IMR-90 (cell line): ENCODE measurements around the gene B4GALT1. TPM values are rescaled to one million over a fixed set of nuclear protein-coding genes. Genes with fewer than 3 reads are reported as not detected.
A peak's percentile ranks its signal among the peaks of the same experiment; 100 is the strongest.

Experiments
- ATAC-seq: fragments of 200-7000 bp; cut with Tn5 transposase; 2 replicates; pipeline ENCODE4 v1.9.1; 2020; ENCODE audit warnings: low read depth, mild to moderate bottlenecking, moderate library complexity
- BruUV-seq: library from RNA; stranded (reverse); fragments of 400-500 nt; replicated peaks from 2 replicates; lab custom pipeline; 2021; lab: Mats Ljungman, UMichigan
- CTCF ChIA-PET: fragments of 300-600 bp; formaldehyde crosslinking; extraction: SDS; loops from one replicate; lab custom pipeline; 2021; ENCODE audit warnings: antibody characterized with exemption; lab: Yijun Ruan, JAX
- POLR2A ChIA-PET: fragments of 300-600 bp; sonication (Branson Sonifier 250); formaldehyde crosslinking; loops from one replicate; lab custom pipeline; 2022; ENCODE audit warnings: antibody characterized with exemption; ENCODE audit not compliant: unreplicated experiment; lab: Charles Lee
- DNase-seq: peaks from one replicate; pipeline ENCODE4 v3.0.0; 2013
- H2AFZ ChIP-seq: replicated peaks from 2 replicates; pipeline ENCODE3; 2013; ENCODE audit warnings: low read length, mild to moderate bottlenecking; ENCODE audit not compliant: poor library complexity
- H2AK5ac ChIP-seq: 2 replicates; pipeline ENCODE4 v1.6.1; 2013; ENCODE audit warnings: low read depth, low read length, inconsistent platforms
- H2AK9ac ChIP-seq: replicated peaks from 2 replicates; pipeline ENCODE3; 2013; ENCODE audit warnings: mild to moderate bottlenecking, low read depth, low read length, moderate library complexity; ENCODE audit not compliant: poor library complexity
- H2BK120ac ChIP-seq: 2 replicates; pipeline ENCODE4 v1.6.1; 2013; ENCODE audit warnings: low read depth, low read length, inconsistent platforms
- H2BK15ac ChIP-seq: 3 replicates; pipeline ENCODE4 v1.6.1; 2013; ENCODE audit warnings: low read depth, low read length, inconsistent platforms
- H2BK20ac ChIP-seq: 2 replicates; pipeline ENCODE4 v1.6.1; 2013; ENCODE audit warnings: low read depth, mild to moderate bottlenecking, inconsistent platforms, low read length, moderate library complexity
- H2BK5ac ChIP-seq: 2 replicates; pipeline ENCODE4 v1.6.1; 2013; ENCODE audit warnings: mild to moderate bottlenecking, low read depth, low read length, inconsistent platforms; ENCODE audit not compliant: poor library complexity, severe bottlenecking
- H3K14ac ChIP-seq: replicated peaks from 2 replicates; pipeline ENCODE4 v1.6.1; 2013; ENCODE audit warnings: low read depth, low read length, inconsistent platforms
- H3K18ac ChIP-seq: 2 replicates; pipeline ENCODE4 v1.6.1; 2013; ENCODE audit warnings: low read depth, low read length, control low read depth
- H3K23ac ChIP-seq: 2 replicates; pipeline ENCODE4 v1.6.1; 2013; ENCODE audit warnings: low read depth, low read length, inconsistent platforms
- H3K27ac ChIP-seq: 2 replicates; pipeline ENCODE4 v1.5.1; 2013; ENCODE audit warnings: mild to moderate bottlenecking, control low read depth, low read length; ENCODE audit not compliant: insufficient read depth
- H3K27me3 ChIP-seq: 2 replicates; pipeline ENCODE4 v1.6.1; 2013; ENCODE audit warnings: low read length; ENCODE audit not compliant: control insufficient read depth, insufficient read depth
- H3K36me3 ChIP-seq: 2 replicates; pipeline ENCODE4 v1.6.1; 2013; ENCODE audit warnings: low read length, mixed read lengths; ENCODE audit not compliant: control insufficient read depth, insufficient read depth
- H3K4ac ChIP-seq: 2 replicates; pipeline ENCODE4 v1.6.1; 2013; ENCODE audit warnings: low read depth, low read length, inconsistent platforms
- H3K4me1 ChIP-seq: 2 replicates; pipeline ENCODE4 v1.6.1; 2013; ENCODE audit warnings: low read length, mixed read lengths; ENCODE audit not compliant: control insufficient read depth, insufficient read depth
- H3K4me2 ChIP-seq: 2 replicates; pipeline ENCODE4 v1.6.1; 2013; ENCODE audit warnings: low read depth, mild to moderate bottlenecking, control low read depth, low read length, moderate library complexity
- H3K4me3 ChIP-seq: 2 replicates; pipeline ENCODE4 v1.5.1; 2013; ENCODE audit warnings: low read depth, mild to moderate bottlenecking, control low read depth, low read length, moderate library complexity; ENCODE audit not compliant: insufficient read depth
- H3K56ac ChIP-seq: 2 replicates; pipeline ENCODE4 v1.6.1; 2013; ENCODE audit warnings: low read length, inconsistent platforms; ENCODE audit not compliant: insufficient read depth; ENCODE audit errors: extremely low read depth
- H3K79me1 ChIP-seq, 2 experiments: 2 replicates each; pipeline ENCODE4 v1.6.1; 2013; ENCODE audit warnings: low read length in 2 of 2, inconsistent platforms in 1 of 2, low read depth in 1 of 2
- H3K9ac ChIP-seq: 2 replicates; pipeline ENCODE4 v1.6.1; 2013; ENCODE audit warnings: low read depth, low read length, control low read depth
- H3K9me1 ChIP-seq: 2 replicates; pipeline ENCODE4 v1.6.1; 2013; ENCODE audit warnings: low read length, inconsistent platforms; ENCODE audit not compliant: insufficient read depth
- H3K9me3 ChIP-seq: 2 replicates; pipeline ENCODE4 v1.6.1; 2013; ENCODE audit warnings: low read length; ENCODE audit not compliant: control insufficient read depth, insufficient read depth
- H4K20me1 ChIP-seq: 2 replicates; pipeline ENCODE4 v1.6.1; 2013; ENCODE audit warnings: low read length, inconsistent platforms; ENCODE audit not compliant: insufficient read depth
- H4K5ac ChIP-seq: 2 replicates; pipeline ENCODE4 v1.6.1; 2013; ENCODE audit warnings: mild to moderate bottlenecking, low read depth, low read length, control low read depth
- H4K8ac ChIP-seq, 2 experiments: 2 replicates each; pipeline ENCODE4 v1.6.1; 2013; ENCODE audit warnings: low read depth in 2 of 2, low read length in 2 of 2, control low read depth in 1 of 2, inconsistent platforms in 1 of 2
- H4K91ac ChIP-seq: 2 replicates; pipeline ENCODE4 v1.6.1; 2013; ENCODE audit warnings: low read depth, low read length, inconsistent platforms; ENCODE audit not compliant: insufficient read depth
- BHLHE40 ChIP-seq: fragments of 150-350 bp; IDR thresholded peaks from 2 replicates; pipeline ENCODE4 v1.6.1; 2016; ENCODE audit warnings: mild to moderate bottlenecking, low read depth, low read length
- CEBPB ChIP-seq: IDR thresholded peaks from 2 replicates; pipeline ENCODE4 v1.6.1; 2012; ENCODE audit warnings: low read depth, low read length, improper control_type of control experiment
- CHD1 ChIP-seq: IDR thresholded peaks from 2 replicates; pipeline ENCODE4 v1.6.1; 2012; ENCODE audit warnings: low read depth, low read length, improper control_type of control experiment
- FOS ChIP-seq: fragments of 150-350 bp; IDR thresholded peaks from 2 replicates; pipeline ENCODE4 v1.6.1; 2016; ENCODE audit warnings: low read depth, low read length
- MAFK ChIP-seq: IDR thresholded peaks from 2 replicates; pipeline ENCODE4 v1.6.1; 2012; ENCODE audit warnings: low read depth, low read length, improper control_type of control experiment
- MAZ ChIP-seq: IDR thresholded peaks from 2 replicates; pipeline ENCODE4 v1.6.1; 2012; ENCODE audit warnings: low read depth, mild to moderate bottlenecking, low read length, improper control_type of control experiment, moderate library complexity, borderline replicate concordance
- MXI1 ChIP-seq: IDR thresholded peaks from 2 replicates; pipeline ENCODE4 v1.6.1; 2012; ENCODE audit warnings: low read depth, mild to moderate bottlenecking, low read length, moderate library complexity, borderline replicate concordance
- NFE2L2 ChIP-seq: fragments of 150-350 bp; IDR thresholded peaks from 2 replicates; pipeline ENCODE4 v1.6.1; 2016; ENCODE audit warnings: low read depth, mild to moderate bottlenecking, low read length
- POLR2A ChIP-seq: IDR thresholded peaks from 2 replicates; pipeline ENCODE4 v1.6.1; 2012; ENCODE audit warnings: mild to moderate bottlenecking, low read depth, low read length
- RAD21 ChIP-seq: IDR thresholded peaks from 2 replicates; pipeline ENCODE4 v1.6.1; 2012; ENCODE audit warnings: low read length, improper control_type of control experiment
- RCOR1 ChIP-seq: IDR thresholded peaks from 2 replicates; pipeline ENCODE4 v1.6.1; 2012; ENCODE audit warnings: mild to moderate bottlenecking, low read length, improper control_type of control experiment; ENCODE audit not compliant: insufficient replicate concordance
- RFX5 ChIP-seq: IDR thresholded peaks from 2 replicates; pipeline ENCODE4 v1.8.0; 2012; ENCODE audit warnings: low read depth, mild to moderate bottlenecking, low read length, moderate library complexity
- SMC3 ChIP-seq: fragments of 150-350 bp; IDR thresholded peaks from 2 replicates; pipeline ENCODE4 v1.6.1; 2016; ENCODE audit warnings: low read depth, mild to moderate bottlenecking, antibody characterized with exemption, low read length, moderate library complexity
- WGBS, 2 experiments: methylation state at CpG; one replicate each; pipeline versions ENCODE4 v1.1.5 to v1.1.7; 2013; ENCODE audit warnings: missing lambda C conversion rate in 2 of 2; ENCODE audit not compliant: insufficient read length in 1 of 2; ENCODE audit errors: extremely low coverage in 2 of 2; 5-methylcytosine and 5-hydroxymethylcytosine counted together
- dilution Hi-C: fragments of 300-500 bp; cut with HindIII; formaldehyde crosslinking; loops from one replicate; pipeline ENCODE4 v1.14.3; 2018; ENCODE audit warnings: low sequenced_read_pairs; ENCODE audit not compliant: unreplicated experiment
- in situ Hi-C: fragments of 300-500 bp; cut with MboI; formaldehyde crosslinking; loops from 3 replicates; pipeline ENCODE4 v1.14.3; 2019; ENCODE audit warnings: low sequenced_read_pairs, inconsistent platforms, mixed read lengths
- intact Hi-C: fragments of 100-400 bp; cut with micrococcal nuclease; formaldehyde crosslinking; loops from 2 replicates; pipeline ENCODE4 v1.10.0; 2022
- polyA plus RNA-seq, 3 experiments: library from polyadenylated mRNA; depleted of rRNA; stranded (reverse); fragments of >200 nt; gene quantifications; 2 replicates each; pipeline ENCODE4 v1.2.3, GENCODE V29; 2012; ENCODE audit warnings: low replicate concordance in 1 of 3
- total RNA-seq: library from RNA; depleted of rRNA; stranded (reverse); fragments of >200 nt; gene quantifications from 2 replicates; pipeline ENCODE4 v1.2.3, GENCODE V29; 2012
- TF ChIP-seq, protein P1 (sequence below): fragments of 150-350 bp; IDR thresholded peaks from 2 replicates; pipeline ENCODE4 v1.6.1; 2017; ENCODE audit warnings: mild to moderate bottlenecking, antibody characterized with exemption, low read length, low read depth
- TF ChIP-seq, protein P2 (sequence below): fragments of 150-350 bp; IDR thresholded peaks from 2 replicates; pipeline ENCODE4 v1.6.1; 2016; ENCODE audit warnings: low read depth, mild to moderate bottlenecking, low read length, moderate library complexity, borderline replicate concordance

B4GALT1 gene
- total and polyA plus RNA-seq, 2 of the 4 experiments (the other 2 are of a cell fraction), result 8.8 to 37.8 TPM

DNA sequence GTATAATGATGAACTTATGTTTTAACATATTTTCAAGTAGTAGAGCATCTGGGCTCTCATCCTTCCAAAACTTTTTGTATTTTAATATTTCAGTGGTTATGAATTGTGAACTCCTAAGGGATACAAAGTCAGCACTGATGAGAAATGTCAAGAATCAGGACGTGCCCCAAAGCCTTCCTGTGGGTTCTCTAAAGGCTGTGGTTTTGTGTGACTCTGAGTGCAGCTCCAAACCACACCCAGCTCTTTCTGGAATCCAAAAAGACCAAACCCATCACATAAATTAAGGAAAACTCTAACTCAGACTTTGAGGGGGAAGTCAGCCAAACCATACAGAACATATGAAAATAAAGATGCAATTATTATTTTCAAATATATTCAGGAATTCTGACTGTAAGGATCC lies 49.8 kb downstream of the B4GALT1 start:
- Histone ChIP-seq H2AK9ac (no peak overlapping the region), H2AFZ (no peak overlapping the region), H2BK20ac (no peak overlapping the region), H3K36me3 (peaks cover 34% of the 10 kb centered on the region), H3K4me2 (no peak overlapping the region), H3K9me3 (no peaks in the 10 kb centered on the region), H4K8ac (no peak overlapping the region), H3K79me1 (peaks cover 46 to 84% of the 10 kb centered on the region in 2 experiments), H3K56ac (no peak overlapping the region), H3K9ac (no peak overlapping the region), H3K4ac (no peak overlapping the region), H4K20me1 (peaks cover 6% of the 10 kb centered on the region; the same call in 1 of the 2 replicates), H3K18ac (no peak overlapping the region), H3K27ac (no peak overlapping the region), H2AK5ac (no peak overlapping the region), H3K4me3 (no peak overlapping the region), H4K5ac (no peak overlapping the region), H2BK5ac (no peak overlapping the region), H3K4me1 (peaks cover 12% of the 10 kb centered on the region), H4K91ac (no peak overlapping the region), H3K23ac (no peak overlapping the region), H3K9me1 (peaks cover 28% of the 10 kb centered on the region), H2BK120ac (no peak overlapping the region), H2BK15ac (no peak overlapping the region), H3K27me3 (no peaks in the 10 kb centered on the region), H3K14ac (no peak overlapping the region)
- no CpG with 5 or more reads among the region's 1 CpG for WGBS, 2 experiments
- in situ Hi-C loops (no loop called here), intact Hi-C loops (no loop called here), dilution Hi-C loops (no loop called here)
- ChIA-PET POLR2A (no interaction called here), CTCF (interaction anchor here (0.8 kb wide), 1 partner anchor 44 kb away, joined by 3 read pairs; no protein-coding TSS in a partner anchor)
- DNase-seq (no peak), ATAC-seq (peak; percentile 47)
- BruUV-seq, result no TSS peak
- TF ChIP-seq MAFK, result no peak
- TF ChIP-seq, protein P1, sequence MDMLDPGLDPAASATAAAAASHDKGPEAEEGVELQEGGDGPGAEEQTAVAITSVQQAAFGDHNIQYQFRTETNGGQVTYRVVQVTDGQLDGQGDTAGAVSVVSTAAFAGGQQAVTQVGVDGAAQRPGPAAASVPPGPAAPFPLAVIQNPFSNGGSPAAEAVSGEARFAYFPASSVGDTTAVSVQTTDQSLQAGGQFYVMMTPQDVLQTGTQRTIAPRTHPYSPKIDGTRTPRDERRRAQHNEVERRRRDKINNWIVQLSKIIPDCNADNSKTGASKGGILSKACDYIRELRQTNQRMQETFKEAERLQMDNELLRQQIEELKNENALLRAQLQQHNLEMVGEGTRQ, result no peak
- no peak for TF ChIP-seq CEBPB
- TF ChIP-seq RAD21, result no peak
- TF ChIP-seq CHD1, result no peak
- no peak for TF ChIP-seq BHLHE40
- no peak for TF ChIP-seq MXI1
- TF ChIP-seq FOS, result no peak
- TF ChIP-seq, protein P2, sequence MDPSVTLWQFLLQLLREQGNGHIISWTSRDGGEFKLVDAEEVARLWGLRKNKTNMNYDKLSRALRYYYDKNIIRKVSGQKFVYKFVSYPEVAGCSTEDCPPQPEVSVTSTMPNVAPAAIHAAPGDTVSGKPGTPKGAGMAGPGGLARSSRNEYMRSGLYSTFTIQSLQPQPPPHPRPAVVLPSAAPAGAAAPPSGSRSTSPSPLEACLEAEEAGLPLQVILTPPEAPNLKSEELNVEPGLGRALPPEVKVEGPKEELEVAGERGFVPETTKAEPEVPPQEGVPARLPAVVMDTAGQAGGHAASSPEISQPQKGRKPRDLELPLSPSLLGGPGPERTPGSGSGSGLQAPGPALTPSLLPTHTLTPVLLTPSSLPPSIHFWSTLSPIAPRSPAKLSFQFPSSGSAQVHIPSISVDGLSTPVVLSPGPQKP, result no peak
- no peak for TF ChIP-seq RFX5
- TF ChIP-seq NFE2L2, result no peak
- TF ChIP-seq RCOR1, result no peak
- TF ChIP-seq POLR2A, result no peak
- TF ChIP-seq SMC3, result no peak
- no peak for TF ChIP-seq MAZ
